ENCODE data around the gene FUT2.

FUT2 gene

DNA sequence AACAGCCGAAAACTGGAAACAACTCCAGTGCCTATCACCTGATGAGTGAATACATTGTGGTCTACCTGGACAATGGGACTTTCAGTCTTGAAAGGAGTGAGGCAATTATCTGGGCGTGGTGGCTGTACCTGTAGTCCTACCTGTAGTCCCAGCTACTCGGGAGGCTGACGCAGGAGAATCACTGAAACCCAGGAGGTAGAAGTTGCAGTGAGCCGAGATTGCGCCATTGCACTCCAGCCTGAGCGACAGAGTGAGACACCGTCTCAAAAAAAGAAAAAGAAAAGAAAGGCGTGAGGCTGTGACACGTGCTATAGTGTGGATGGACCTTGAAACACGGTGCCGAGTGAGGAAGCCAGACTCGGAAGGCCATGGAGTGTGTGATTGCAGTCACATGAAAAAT, 18.9 kb upstream of the FUT2 start:
- TF ChIP-seq, protein P1, sequence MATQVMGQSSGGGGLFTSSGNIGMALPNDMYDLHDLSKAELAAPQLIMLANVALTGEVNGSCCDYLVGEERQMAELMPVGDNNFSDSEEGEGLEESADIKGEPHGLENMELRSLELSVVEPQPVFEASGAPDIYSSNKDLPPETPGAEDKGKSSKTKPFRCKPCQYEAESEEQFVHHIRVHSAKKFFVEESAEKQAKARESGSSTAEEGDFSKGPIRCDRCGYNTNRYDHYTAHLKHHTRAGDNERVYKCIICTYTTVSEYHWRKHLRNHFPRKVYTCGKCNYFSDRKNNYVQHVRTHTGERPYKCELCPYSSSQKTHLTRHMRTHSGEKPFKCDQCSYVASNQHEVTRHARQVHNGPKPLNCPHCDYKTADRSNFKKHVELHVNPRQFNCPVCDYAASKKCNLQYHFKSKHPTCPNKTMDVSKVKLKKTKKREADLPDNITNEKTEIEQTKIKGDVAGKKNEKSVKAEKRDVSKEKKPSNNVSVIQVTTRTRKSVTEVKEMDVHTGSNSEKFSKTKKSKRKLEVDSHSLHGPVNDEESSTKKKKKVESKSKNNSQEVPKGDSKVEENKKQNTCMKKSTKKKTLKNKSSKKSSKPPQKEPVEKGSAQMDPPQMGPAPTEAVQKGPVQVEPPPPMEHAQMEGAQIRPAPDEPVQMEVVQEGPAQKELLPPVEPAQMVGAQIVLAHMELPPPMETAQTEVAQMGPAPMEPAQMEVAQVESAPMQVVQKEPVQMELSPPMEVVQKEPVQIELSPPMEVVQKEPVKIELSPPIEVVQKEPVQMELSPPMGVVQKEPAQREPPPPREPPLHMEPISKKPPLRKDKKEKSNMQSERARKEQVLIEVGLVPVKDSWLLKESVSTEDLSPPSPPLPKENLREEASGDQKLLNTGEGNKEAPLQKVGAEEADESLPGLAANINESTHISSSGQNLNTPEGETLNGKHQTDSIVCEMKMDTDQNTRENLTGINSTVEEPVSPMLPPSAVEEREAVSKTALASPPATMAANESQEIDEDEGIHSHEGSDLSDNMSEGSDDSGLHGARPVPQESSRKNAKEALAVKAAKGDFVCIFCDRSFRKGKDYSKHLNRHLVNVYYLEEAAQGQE (IDR thresholded peaks at IDR 0.05; ENCODE audit: insufficient read depth in 1 of 2, low read depth in 2 of 2, low read length in 2 of 2), result no peak
- no peak for TF ChIP-seq FOXP2 (optimal IDR thresholded peaks at IDR 0.05; ENCODE audit: borderline replicate concordance, extremely low read depth, extremely low read length, insufficient read depth)
- no peak for TF ChIP-seq SIN3A (IDR thresholded peaks at IDR 0.05; ENCODE audit: borderline replicate concordance, insufficient read depth, low read length)
- no peak for TF ChIP-seq TAF1 (IDR thresholded peaks at IDR 0.05; ENCODE audit: borderline replicate concordance, insufficient read depth, low read length)
- TF ChIP-seq POLR2AphosphoS5 (IDR thresholded peaks at IDR 0.05; ENCODE audit: low read depth, low read length), result no peak

DNA sequence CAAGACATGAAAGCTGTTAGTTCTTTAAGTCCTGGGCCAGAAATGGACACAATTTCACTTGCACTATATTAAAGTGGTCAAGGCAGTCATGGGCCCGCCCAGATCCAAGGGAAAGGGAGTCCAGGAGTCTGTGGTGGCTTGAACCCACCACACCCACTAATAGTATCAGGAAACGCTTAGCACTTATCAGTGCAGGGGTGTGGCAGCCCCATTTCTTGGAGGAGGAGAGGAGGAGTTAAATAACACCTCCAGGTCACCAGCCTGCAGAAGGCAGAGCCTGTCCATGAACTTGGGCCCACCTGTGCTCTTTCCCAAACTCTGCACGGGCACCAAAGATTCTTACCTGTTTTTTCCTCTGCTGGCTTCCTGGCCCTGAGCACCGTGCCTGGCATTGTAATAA, 17.6 kb upstream of the FUT2 start:
- TF ChIP-seq POLR2AphosphoS5 (IDR thresholded peaks at IDR 0.05; ENCODE audit: low read depth, low read length), result no peak
- TF ChIP-seq FOXP2 (optimal IDR thresholded peaks at IDR 0.05; ENCODE audit: borderline replicate concordance, extremely low read depth, extremely low read length, insufficient read depth), result no peak
- TF ChIP-seq, protein P1 (IDR thresholded peaks at IDR 0.05; ENCODE audit: insufficient read depth in 1 of 2, low read depth in 2 of 2, low read length in 2 of 2), result no peak
- no peak for TF ChIP-seq TAF1 (IDR thresholded peaks at IDR 0.05; ENCODE audit: borderline replicate concordance, insufficient read depth, low read length)
- no peak for TF ChIP-seq SIN3A (IDR thresholded peaks at IDR 0.05; ENCODE audit: borderline replicate concordance, insufficient read depth, low read length)

DNA sequence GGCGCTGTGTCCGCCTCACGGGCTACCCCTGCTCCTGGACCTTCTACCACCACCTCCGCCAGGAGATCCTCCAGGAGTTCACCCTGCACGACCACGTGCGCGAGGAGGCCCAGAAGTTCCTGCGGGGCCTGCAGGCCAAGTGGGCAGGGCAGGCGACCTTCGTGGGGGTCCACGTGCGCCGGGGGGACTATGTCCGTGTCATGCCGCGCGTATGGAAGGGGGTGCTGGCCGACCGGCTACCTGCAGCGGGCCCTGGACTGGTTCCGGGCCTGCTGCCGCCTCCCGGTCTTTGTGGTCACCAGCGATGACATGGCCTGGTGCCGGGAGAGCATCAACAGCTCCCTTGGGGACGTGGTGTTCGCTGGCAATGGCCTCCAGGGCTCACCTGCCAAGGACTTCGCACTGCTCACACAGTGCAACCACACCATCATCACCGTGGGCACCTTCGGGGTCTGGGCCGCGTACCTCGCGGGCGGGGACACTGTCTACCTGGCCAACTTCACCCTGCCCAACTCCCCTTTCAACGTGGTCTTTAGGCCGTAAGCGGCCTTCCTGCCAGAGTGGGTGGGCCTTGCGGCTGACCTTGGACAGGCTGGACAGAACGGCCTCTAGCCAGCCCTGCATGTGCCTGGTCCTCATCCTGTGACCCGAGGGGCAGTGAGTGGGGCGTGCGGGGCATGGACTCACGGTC, 15.2 kb upstream of the FUT2 start:
- TF ChIP-seq, protein P1 (IDR thresholded peaks at IDR 0.05; ENCODE audit: insufficient read depth in 1 of 2, low read depth in 2 of 2, low read length in 2 of 2), result no peak
- TF ChIP-seq POLR2AphosphoS5 (IDR thresholded peaks at IDR 0.05; ENCODE audit: low read depth, low read length) (no peak), FOXP2 (optimal IDR thresholded peaks at IDR 0.05; ENCODE audit: borderline replicate concordance, extremely low read depth, extremely low read length, insufficient read depth) (no peak), SIN3A (IDR thresholded peaks at IDR 0.05; ENCODE audit: borderline replicate concordance, insufficient read depth, low read length) (no peak)

DNA sequence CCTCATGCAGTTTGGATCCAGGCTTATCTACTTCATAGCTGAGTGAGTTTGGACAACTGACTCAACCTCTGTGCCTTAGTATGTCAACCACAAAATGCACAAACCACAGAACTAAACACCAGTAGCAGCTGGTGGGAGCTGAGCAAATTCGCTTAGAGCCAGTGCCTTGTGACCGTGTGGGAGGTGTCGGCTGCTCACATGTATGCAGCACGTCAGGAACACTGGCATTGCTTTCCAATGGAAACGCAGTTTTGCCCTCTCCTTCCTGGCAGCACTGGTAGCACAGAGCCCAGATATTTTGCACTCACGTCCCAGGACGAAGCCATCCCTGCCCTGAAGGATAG, 14.7 kb upstream of the FUT2 start:
- TF ChIP-seq FOXP2 (optimal IDR thresholded peaks at IDR 0.05; ENCODE audit: borderline replicate concordance, extremely low read depth, extremely low read length, insufficient read depth) (no peak), SIN3A (IDR thresholded peaks at IDR 0.05; ENCODE audit: borderline replicate concordance, insufficient read depth, low read length) (no peak), TAF1 (IDR thresholded peaks at IDR 0.05; ENCODE audit: borderline replicate concordance, insufficient read depth, low read length) (no peak), POLR2AphosphoS5 (IDR thresholded peaks at IDR 0.05; ENCODE audit: low read depth, low read length) (no peak)
- TF ChIP-seq, protein P1 (IDR thresholded peaks at IDR 0.05; ENCODE audit: insufficient read depth in 1 of 2, low read depth in 2 of 2, low read length in 2 of 2), result no peak

DNA sequence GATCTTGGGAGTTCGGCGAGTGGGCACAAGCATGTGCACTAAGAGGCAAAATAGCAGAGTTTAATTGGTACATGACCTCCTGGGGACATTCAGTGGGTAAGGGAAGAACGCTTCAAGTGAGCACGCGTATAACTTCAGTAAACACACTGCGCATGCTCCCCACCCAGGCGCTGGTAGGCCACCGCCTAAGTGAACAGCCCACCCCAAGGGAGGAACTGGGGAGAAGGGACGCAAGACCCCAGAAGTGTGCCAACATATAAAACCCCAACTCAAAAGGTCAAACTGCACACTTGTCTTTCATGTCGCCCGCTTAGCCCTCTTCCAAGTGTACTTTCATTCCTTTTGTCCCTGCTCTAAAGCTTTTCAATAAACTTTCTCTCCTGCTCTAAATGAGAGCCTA, 12.4 kb upstream of the FUT2 start:
- no peak for TF ChIP-seq TAF1 (IDR thresholded peaks at IDR 0.05; ENCODE audit: borderline replicate concordance, insufficient read depth, low read length)
- TF ChIP-seq POLR2AphosphoS5 (IDR thresholded peaks at IDR 0.05; ENCODE audit: low read depth, low read length), result no peak
- no peak for TF ChIP-seq FOXP2 (optimal IDR thresholded peaks at IDR 0.05; ENCODE audit: borderline replicate concordance, extremely low read depth, extremely low read length, insufficient read depth)
- TF ChIP-seq SIN3A (IDR thresholded peaks at IDR 0.05; ENCODE audit: borderline replicate concordance, insufficient read depth, low read length), result no peak
- TF ChIP-seq, protein P1 (IDR thresholded peaks at IDR 0.05; ENCODE audit: insufficient read depth in 1 of 2, low read depth in 2 of 2, low read length in 2 of 2), result no peak
